Hematopoietic multipotent progenitor cell treated with erythropoietin and hydrocortisone succinate and interleukin-3 and kit ligand, for 15 days (in vitro differentiated cells): ENCODE measurements around the gene QTRT2.

ENCODE experiments used
- DNase-seq: peaks from one replicate; pipeline ENCODE4 v3.0.0-alpha.2; 2015; ENCODE audit warnings: low spot score

Gene QTRT2

DNA sequence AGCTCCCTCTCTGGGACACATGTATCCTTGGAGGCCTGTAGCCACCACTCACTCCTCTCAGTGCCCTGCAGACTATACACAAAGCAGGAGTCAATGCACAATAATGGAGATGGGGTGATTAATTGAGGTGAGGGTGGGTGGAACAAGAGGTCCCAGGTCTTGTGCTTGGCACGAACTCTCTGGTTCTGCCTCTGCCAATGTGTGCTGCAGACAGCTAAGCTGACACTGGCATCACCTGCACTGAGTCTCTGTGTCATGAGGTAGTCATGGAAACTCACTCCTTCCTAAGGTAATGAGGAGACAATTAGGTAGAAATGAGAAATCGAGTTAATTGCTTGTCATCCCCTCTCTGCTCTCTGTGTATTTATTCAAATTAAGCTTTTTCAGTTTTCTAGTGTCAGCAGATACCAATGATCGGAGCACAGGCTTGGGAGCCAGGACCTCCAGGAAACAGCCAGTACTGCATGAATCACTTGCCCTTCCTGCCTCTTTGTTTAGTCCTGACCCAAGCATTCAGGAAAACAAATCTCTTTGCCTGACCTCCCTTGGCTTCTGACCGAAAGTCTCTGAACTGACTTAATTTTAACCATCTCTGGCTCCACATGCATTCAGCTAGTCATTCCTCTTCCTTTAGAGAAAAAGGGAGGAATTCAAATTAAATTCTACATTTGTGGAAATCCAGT, 65.6 kb downstream of the QTRT2 start:
- DNase-seq: no peak

DNA sequence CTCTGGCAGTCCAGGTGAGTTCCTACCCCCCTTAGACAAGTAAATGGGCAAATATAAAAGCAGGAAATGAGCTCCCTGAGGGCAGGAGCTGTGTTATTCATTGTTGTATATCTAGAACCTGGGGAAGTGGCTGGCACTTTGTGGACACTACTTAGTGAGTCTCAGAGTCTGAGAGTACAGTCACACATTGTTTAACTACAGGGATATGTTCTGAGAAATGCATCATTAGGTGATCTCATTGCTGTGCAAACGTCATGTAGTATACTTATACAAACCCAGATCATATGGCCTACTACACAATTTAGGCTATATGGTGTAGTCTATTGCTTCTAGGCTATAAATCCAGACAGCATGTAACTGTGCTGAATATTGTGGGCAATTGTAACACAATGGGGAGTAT, 69.9 kb downstream of the QTRT2 start:
- no peak for DNase-seq

DNA sequence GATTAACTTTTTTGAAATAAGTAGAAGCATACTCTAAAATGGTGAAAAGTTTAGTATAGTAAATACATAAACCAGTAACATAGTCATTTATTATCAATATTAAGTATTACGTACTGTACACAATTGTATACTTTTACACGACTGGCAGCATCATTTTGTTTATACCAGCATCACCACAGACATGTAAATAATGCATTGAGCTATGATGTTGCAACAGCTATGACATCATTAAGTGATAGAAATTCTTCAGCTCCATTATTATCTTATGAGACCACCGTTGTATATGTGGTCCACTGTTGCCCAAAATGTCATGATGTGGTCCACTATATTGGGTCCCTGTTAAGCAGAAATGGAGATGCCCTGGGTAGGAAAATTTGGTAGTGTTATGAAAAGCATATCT, 71.0 kb downstream of the QTRT2 start:
- DNase-seq: no peak

DNA sequence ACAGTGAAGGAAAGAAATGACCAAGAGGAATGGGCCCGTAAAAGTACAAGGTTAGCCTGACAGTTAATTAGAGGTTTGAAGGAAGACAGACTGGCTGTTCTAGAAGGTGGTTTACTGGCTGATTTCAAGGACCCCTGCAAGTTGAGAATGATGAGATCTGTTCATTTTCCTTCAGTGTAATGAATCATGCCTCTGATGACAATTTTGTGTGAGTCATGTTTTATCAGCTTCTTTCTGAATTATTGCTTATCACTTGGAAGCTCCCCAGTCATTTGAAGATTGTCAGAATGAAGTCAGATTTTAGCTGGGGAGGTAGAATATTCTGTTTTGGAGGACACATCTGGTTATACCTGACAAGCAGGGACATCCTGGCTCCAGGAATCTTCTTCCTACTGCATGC, 71.7 kb downstream of the QTRT2 start:
- no peak for DNase-seq

DNA sequence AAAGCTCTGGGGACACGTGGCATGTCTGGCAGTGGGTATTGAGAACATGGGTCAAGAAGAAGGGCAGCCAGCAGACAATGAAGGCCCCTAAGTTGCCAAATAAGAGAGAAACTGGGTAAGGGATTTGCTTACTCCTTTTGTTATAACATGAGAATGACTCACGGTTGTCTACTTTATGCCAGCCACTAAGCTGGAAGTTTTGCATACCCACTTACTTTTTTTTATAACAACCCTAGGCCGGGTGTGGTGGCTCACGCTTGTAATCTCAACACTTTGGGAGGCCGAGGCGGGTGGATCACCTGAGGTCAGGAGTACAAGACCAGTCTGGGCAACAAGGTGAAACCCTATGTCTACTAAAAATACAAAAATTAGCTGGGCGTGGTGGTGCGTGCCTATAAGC, 72.3 kb downstream of the QTRT2 start:
- DNase-seq: no peak

DNA sequence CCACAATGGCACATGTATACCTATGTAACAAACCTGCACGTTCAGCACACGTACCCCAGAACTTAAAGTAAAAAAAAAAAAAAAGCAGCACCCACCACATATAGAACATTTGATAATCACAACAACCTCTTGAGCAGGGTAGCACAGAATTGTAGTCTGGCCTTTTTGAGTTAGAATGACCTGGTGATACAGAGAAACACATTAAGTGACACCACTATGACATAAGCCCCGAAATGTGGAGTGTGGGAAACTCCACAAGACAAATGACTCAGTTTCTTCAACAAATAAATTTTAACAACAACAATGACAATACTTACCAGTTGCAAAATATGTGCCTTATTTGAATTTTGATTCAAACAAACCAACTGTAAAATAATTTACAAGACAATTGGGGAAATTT, 76.0 kb downstream of the QTRT2 start:
- no peak for DNase-seq

DNA sequence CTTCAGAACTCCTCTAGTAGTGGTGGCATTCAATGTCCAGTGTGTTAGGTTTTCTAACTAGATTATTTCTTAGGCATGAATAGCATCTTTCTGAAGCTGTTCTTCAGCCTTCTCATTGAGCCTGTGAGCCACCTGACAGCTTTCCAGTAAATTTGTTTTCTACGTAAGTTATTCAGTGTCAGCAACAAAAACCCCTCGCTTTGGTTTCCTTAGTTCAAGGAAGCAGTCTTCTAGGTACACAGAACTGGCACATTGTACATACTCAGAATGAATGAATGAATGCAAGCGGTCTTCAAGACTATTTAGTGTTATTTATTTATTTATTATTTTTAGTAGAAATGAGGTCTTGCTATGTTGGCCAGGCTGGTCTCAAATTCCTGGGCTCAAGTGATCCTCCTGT, 77.4 kb downstream of the QTRT2 start:
- no peak for DNase-seq
